Neural cell (in vitro differentiated cells): Measurements from ENCODE around the gene AFAP1L1. TPM values are rescaled to one million over a fixed set of nuclear protein-coding genes. Genes with fewer than 3 reads are reported as not detected.

Experiments
- H2AFZ ChIP-seq: fragments of 200-600, 300-800 bp; sonication (generic), shearing (Covaris generic); 2 replicates; pipeline ENCODE4 v1.6.0; 2014; ENCODE audit warnings: low read depth, mild to moderate bottlenecking, antibody characterized with exemption, low read length, moderate library complexity
- H3F3A ChIP-seq: fragments of 200-600 bp; shearing (Covaris generic); 2 replicates; pipeline ENCODE4 v1.6.1; 2016; ENCODE audit warnings: mild to moderate bottlenecking, moderate library complexity, mixed read lengths, antibody characterized with exemption, low read length; ENCODE audit not compliant: insufficient read depth, poor library complexity, severe bottlenecking
- H3K27ac ChIP-seq: fragments of 200-600, 300-800 bp; sonication (generic), shearing (Covaris generic); 2 replicates; pipeline ENCODE4 v1.5.1; 2014; ENCODE audit warnings: mild to moderate bottlenecking, low read length, moderate library complexity
- H3K27me3 ChIP-seq: fragments of 300-800, 200-600 bp; sonication (generic), shearing (Covaris generic); 2 replicates; pipeline ENCODE4 v1.6.0; 2014; ENCODE audit warnings: mild to moderate bottlenecking, low read depth, low read length, moderate library complexity; ENCODE audit not compliant: insufficient read depth
- H3K36me3 ChIP-seq: fragments of 300-800, 200-600 bp; sonication (generic), shearing (Covaris generic); 2 replicates; pipeline ENCODE4 v1.5.1; 2014; ENCODE audit warnings: mild to moderate bottlenecking, antibody characterized with exemption, low read length, moderate library complexity; ENCODE audit not compliant: insufficient read depth
- H3K4me2 ChIP-seq: fragments of 300-800, 200-600 bp; sonication (generic), shearing (Covaris generic); 2 replicates; pipeline ENCODE4 v1.6.0; 2014; ENCODE audit warnings: mild to moderate bottlenecking, low read length
- H3K4me3 ChIP-seq: fragments of 300-800, 200-600 bp; sonication (generic), shearing (Covaris generic); 2 replicates; pipeline ENCODE4 v1.5.1; 2014; ENCODE audit warnings: mild to moderate bottlenecking, low read length, moderate library complexity
- H3K79me2 ChIP-seq: fragments of 200-600 bp; shearing (Covaris generic); replicated peaks from 2 replicates; pipeline ENCODE4 v1.6.0; 2014; ENCODE audit warnings: mild to moderate bottlenecking, low read length, moderate library complexity; ENCODE audit not compliant: insufficient read depth
- H3K9ac ChIP-seq: fragments of 300-800, 200-600 bp; sonication (generic), shearing (Covaris generic); 2 replicates; pipeline ENCODE4 v1.6.1; 2016; ENCODE audit warnings: mild to moderate bottlenecking, low read length, mixed read lengths
- H3K9me2 ChIP-seq: fragments of 200-600 bp; shearing (Covaris generic); 2 replicates; pipeline ENCODE4 v1.6.1; 2016; ENCODE audit warnings: mild to moderate bottlenecking, low read length, mixed read lengths; ENCODE audit not compliant: insufficient read depth
- H3K9me3 ChIP-seq: fragments of 200-600, 300-800 bp; sonication (generic), shearing (Covaris generic); 2 replicates; pipeline ENCODE4 v1.6.1; 2016; ENCODE audit warnings: mild to moderate bottlenecking, mixed run types, low read length, moderate library complexity, mixed read lengths
- H4K20me1 ChIP-seq: fragments of 200-600 bp; shearing (Covaris generic); 2 replicates; pipeline ENCODE4 v1.6.1; 2016; ENCODE audit warnings: mild to moderate bottlenecking, mixed run types; ENCODE audit not compliant: insufficient read depth
- CTCF ChIP-seq: fragments of 450-650 bp; IDR thresholded peaks from 2 replicates; pipeline ENCODE4 v1.5.1; 2014; ENCODE audit warnings: antibody characterized with exemption, mild to moderate bottlenecking, moderate library complexity; ENCODE audit not compliant: poor library complexity, severe bottlenecking
- EP300 ChIP-seq: fragments of 450-650 bp; conservative IDR thresholded peaks from 2 replicates; pipeline ENCODE4 v1.6.1; 2014; ENCODE audit warnings: antibody characterized with exemption, mild to moderate bottlenecking, moderate library complexity; ENCODE audit not compliant: poor library complexity, severe bottlenecking
- EZH2 ChIP-seq: fragments of 200-600, 300-800 bp; shearing (Covaris generic), sonication (generic); IDR thresholded peaks from 2 replicates; pipeline ENCODE4 v1.6.1; 2014; ENCODE audit warnings: antibody characterized with exemption, low read length, borderline replicate concordance, mild to moderate bottlenecking; ENCODE audit not compliant: insufficient read depth, poor library complexity, severe bottlenecking
- MXI1 ChIP-seq: fragments of 450-650 bp; conservative IDR thresholded peaks from 2 replicates; pipeline ENCODE4 v1.6.1; 2014; ENCODE audit warnings: antibody characterized with exemption, mild to moderate bottlenecking; ENCODE audit not compliant: poor library complexity, severe bottlenecking
- POLR2AphosphoS5 ChIP-seq: IDR thresholded peaks from 2 replicates; pipeline ENCODE4 v1.6.1; 2012
- RAD21 ChIP-seq: fragments of 450-650 bp; conservative IDR thresholded peaks from 2 replicates; pipeline ENCODE4 v1.6.1; 2014; ENCODE audit warnings: antibody characterized with exemption, mild to moderate bottlenecking, moderate library complexity
- REST ChIP-seq: IDR thresholded peaks from 2 replicates; pipeline ENCODE4 v1.6.1; 2012; ENCODE audit warnings: borderline replicate concordance
- SMC3 ChIP-seq: fragments of 450-650 bp; conservative IDR thresholded peaks from 2 replicates; pipeline ENCODE4 v1.6.1; 2014; ENCODE audit warnings: antibody characterized with exemption, mild to moderate bottlenecking, moderate library complexity; ENCODE audit not compliant: poor library complexity
- TAF1 ChIP-seq: IDR thresholded peaks from 2 replicates; pipeline ENCODE4 v1.6.1; 2012; ENCODE audit warnings: low read depth
- polyA plus RNA-seq: library from polyadenylated mRNA; depleted of rRNA; stranded (reverse); fragments of >200 nt; gene quantifications from 2 replicates; pipeline ENCODE4 v1.2.3, GENCODE V29; 2014

Gene AFAP1L1
- polyA plus RNA-seq, 1 donor from 2014 or later = not detected

- H3K27me3 ChIP-seq = no peaks in the 10 kb centered on the region
- H3K79me2 ChIP-seq = no peaks in the 10 kb centered on the region
- no peak overlapping the region for H3K4me2 ChIP-seq
- H3K9ac ChIP-seq = no peak overlapping the region
- no peaks in the 10 kb centered on the region for H4K20me1 ChIP-seq
- no peak overlapping the region for H3K27ac ChIP-seq
- no peak overlapping the region for H3K4me3 ChIP-seq
- no peak for TF ChIP-seq TAF1
- no peak for TF ChIP-seq POLR2AphosphoS5
- TF ChIP-seq EZH2 = no peak
- TF ChIP-seq CTCF = no peak
- no peak for TF ChIP-seq EP300
- no peak for TF ChIP-seq REST
- no peak for TF ChIP-seq SMC3
- TF ChIP-seq MXI1 = no peak
- TF ChIP-seq RAD21 = no peak
- H3F3A ChIP-seq = no peaks in the 10 kb centered on the region
- H3K9me3 ChIP-seq = no peaks in the 10 kb centered on the region
- no peaks in the 10 kb centered on the region for H3K9me2 ChIP-seq
- H2AFZ ChIP-seq = no peak overlapping the region
- H3K36me3 ChIP-seq = no peaks in the 10 kb centered on the region
These were observed 39.4 kb downstream of the AFAP1L1 start for GRCh38 chr5:149310947-149311658.

DNA sequence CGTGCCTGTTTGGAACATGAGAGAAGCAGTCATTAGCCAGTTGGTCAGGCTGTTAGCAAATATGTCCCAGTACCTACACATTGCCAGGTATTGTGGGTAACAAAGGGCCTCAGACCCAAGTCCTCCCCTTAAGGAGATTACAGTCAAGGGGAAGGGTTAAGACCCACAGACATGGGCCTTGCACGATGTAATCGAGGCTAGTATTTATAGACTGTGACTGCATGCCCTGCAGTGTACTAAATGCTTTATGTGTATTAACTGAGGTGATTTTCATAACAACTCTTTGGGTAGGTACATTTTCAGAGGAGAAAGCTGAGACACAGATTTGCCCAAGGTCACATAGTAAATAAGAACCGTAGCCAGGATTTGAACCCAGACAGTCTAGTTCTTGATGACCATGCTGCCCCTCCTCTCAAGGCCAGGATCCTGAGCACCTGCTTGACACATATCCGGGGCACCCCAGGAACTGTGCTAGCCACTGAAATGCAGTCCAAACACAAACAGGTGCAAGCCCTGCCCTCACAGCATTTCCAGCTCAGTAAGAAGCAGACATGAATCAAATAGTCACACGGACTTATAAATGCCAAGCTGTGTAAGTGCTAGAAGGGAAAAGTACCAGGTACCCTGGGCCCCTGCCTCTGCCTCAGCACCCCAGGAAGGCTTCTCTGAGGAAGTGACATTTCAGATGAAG is 41.6 kb downstream of the AFAP1L1 start:
- Histone ChIP-seq H2AFZ (no peak overlapping the region), H3K36me3 (no peaks in the 10 kb centered on the region), H3K9me3 (no peaks in the 10 kb centered on the region), H3K9ac (no peak overlapping the region), H3K79me2 (no peaks in the 10 kb centered on the region), H4K20me1 (no peaks in the 10 kb centered on the region), H3K27me3 (no peaks in the 10 kb centered on the region), H3K4me2 (no peak overlapping the region), H3K9me2 (no peaks in the 10 kb centered on the region), H3F3A (no peaks in the 10 kb centered on the region), H3K4me3 (no peak overlapping the region), H3K27ac (no peak overlapping the region)
- no peak for TF ChIP-seq CTCF
- TF ChIP-seq TAF1 = no peak
- no peak for TF ChIP-seq MXI1
